ENCODE data around the gene CAMSAP3.

Gene CAMSAP3

GRCh38 chr19:7611541-7612279, 16.0 kb downstream of the CAMSAP3 start:
- Histone ChIP-seq H3K4me3 (ENCODE audit: low read depth, low read length, poor library complexity, severe bottlenecking) (no peak overlapping the region), H3K9me2 (ENCODE audit: low read depth, low read length) (no peaks in the 10 kb centered on the region), H3K9ac (ENCODE audit: low read length) (no peak overlapping the region), H3F3A (ENCODE audit: insufficient read depth, low read length) (no peaks in the 10 kb centered on the region), H3K27ac (ENCODE audit: low read depth, low read length, poor library complexity, severe bottlenecking) (no peak overlapping the region), H2AFZ (ENCODE audit: low read length) (no peak overlapping the region), H3K9me3 (ENCODE audit: low read length) (no peaks in the 10 kb centered on the region), H3K4me1 (ENCODE audit: insufficient read depth, low read length, severe bottlenecking) (no peaks in the 10 kb centered on the region), H3K79me2 (ENCODE audit: insufficient read depth, low read length) (no peaks in the 10 kb centered on the region), H4K20me1 (ENCODE audit: insufficient read depth, low read length) (no peaks in the 10 kb centered on the region), H3K36me3 (ENCODE audit: insufficient read depth, low read length) (no peaks in the 10 kb centered on the region), H3K4me2 (ENCODE audit: low read length) (no peak overlapping the region), H3K27me3 (ENCODE audit: insufficient read depth, low read length) (no peaks in the 10 kb centered on the region)
- TF ChIP-seq CTCF (IDR thresholded peaks at IDR 0.05; ENCODE audit: low read length) (no peak), EZH2 (IDR thresholded peaks at IDR 0.05; ENCODE audit: borderline replicate concordance, low read length) (no peak)

- H3K36me3 ChIP-seq (ENCODE audit: insufficient read depth, low read length), result 0 out of 2 replicates have a peak, but pooled peaks cover 2% of the 10 kb centered on the region
Measured at GRCh38 chr19:7612282-7613274, 16.9 kb downstream of the CAMSAP3 start.

More at GRCh38 chr19:7612282-7613274, 16.9 kb downstream of the CAMSAP3 start:
- H3K27me3 ChIP-seq (ENCODE audit: insufficient read depth, low read length), result no peaks in the 10 kb centered on the region
- H3K27ac ChIP-seq (ENCODE audit: low read depth, low read length, poor library complexity, severe bottlenecking), result no peak overlapping the region
- H3K4me3 ChIP-seq (ENCODE audit: low read depth, low read length, poor library complexity, severe bottlenecking), result no peak overlapping the region
- H3K9me3 ChIP-seq (ENCODE audit: low read length), result no peaks in the 10 kb centered on the region
- H4K20me1 ChIP-seq (ENCODE audit: insufficient read depth, low read length), result no peaks in the 10 kb centered on the region
- no peak overlapping the region for H3K9ac ChIP-seq (ENCODE audit: low read length)
- H3K9me2 ChIP-seq (ENCODE audit: low read depth, low read length), result no peaks in the 10 kb centered on the region
- H3K4me1 ChIP-seq (ENCODE audit: insufficient read depth, low read length, severe bottlenecking), result no peaks in the 10 kb centered on the region
- no peaks in the 10 kb centered on the region for H3F3A ChIP-seq (ENCODE audit: insufficient read depth, low read length)
- no peaks in the 10 kb centered on the region for H3K79me2 ChIP-seq (ENCODE audit: insufficient read depth, low read length)
- no peak overlapping the region for H2AFZ ChIP-seq (ENCODE audit: low read length)
- TF ChIP-seq CTCF (IDR thresholded peaks at IDR 0.05; ENCODE audit: low read length) (no peak), EZH2 (IDR thresholded peaks at IDR 0.05; ENCODE audit: borderline replicate concordance, low read length) (no peak)
- H3K4me2 ChIP-seq (ENCODE audit: low read length), result no peak overlapping the region
